ENCODE measurements around the gene CRYBG1. TPM values are rescaled to one million over a fixed set of nuclear protein-coding genes. Genes with fewer than 3 reads are reported as not detected.

CRYBG1 gene
- total and polyA plus RNA-seq, 2 donors (not counting 1 experiment from before 2014, with no cell fraction given), result 9.6 to 47.0 TPM

- Histone ChIP-seq H3K9ac (ENCODE audit: low read length) (no peak overlapping the region), H3K4me1 (ENCODE audit: control insufficient read depth in 2 of 2, insufficient read depth in 2 of 2, low read length in 2 of 2) (no peaks in the 10 kb centered on the region), H3K79me2 (ENCODE audit: control insufficient read depth, insufficient read depth, low read length) (no peaks in the 10 kb centered on the region), H3K27ac (ENCODE audit: low read length in 2 of 2) (no peak overlapping the region), H4K20me1 (ENCODE audit: control insufficient read depth, insufficient read depth, low read length, poor library complexity, severe bottlenecking) (no peaks in the 10 kb centered on the region), H2AFZ (ENCODE audit: insufficient read depth, low read depth, low read length, poor library complexity, severe bottlenecking) (no peak overlapping the region), H3K9me3 (ENCODE audit: control extremely low read depth in 1 of 3, control insufficient read depth in 2 of 3, insufficient read depth in 1 of 3, low read length in 2 of 3) (no peaks in the 10 kb centered on the region), H3K4me3 (ENCODE audit: control extremely low read depth in 1 of 5, extremely low read depth in 1 of 5, insufficient read depth in 1 of 5, low read depth in 2 of 5, low read length in 4 of 5) (no peak overlapping the region), H3K27me3 (replicated peaks in 1 of 4; ENCODE audit: control extremely low read depth in 1 of 4, control insufficient read depth in 3 of 4, insufficient read depth in 4 of 4, low read length in 3 of 4) (no peaks in the 10 kb centered on the region), H3K36me3 (replicated peaks in 1 of 2; ENCODE audit: control extremely low read depth in 1 of 2, control insufficient read depth in 1 of 2, extremely low read depth in 1 of 2, insufficient read depth in 2 of 2, low read length in 1 of 2) (no peaks in the 10 kb centered on the region), H3K4me2 (replicated peaks; ENCODE audit: low read depth, low read length, poor library complexity, severe bottlenecking) (no peak overlapping the region)
- ChIA-PET CTCF (interaction anchor here (0.8 to 1.2 kb wide), 4 partner anchors 9 to 108 kb away, joined by 3 read pairs; no protein-coding TSS in a partner anchor), POLR2A (no interaction called here)
- H3K4me1 Mint-ChIP-seq, result no peaks in the 10 kb centered on the region
- DNase-seq, result no peak
- no peak overlapping the region for H3K27ac Mint-ChIP-seq
- intact Hi-C loops (cut with micrococcal nuclease), result no loop called here
- ATAC-seq (ENCODE audit: low read depth), result no peak
- no peak for TF ChIP-seq EZH2 (IDR thresholded peaks at IDR 0.05; ENCODE audit: borderline replicate concordance, insufficient read depth, low read depth, low read length, poor library complexity, severe bottlenecking)
- TF ChIP-seq CTCF (IDR thresholded peaks at IDR 0.05), result no peak
- no peaks in the 10 kb centered on the region for H3K27me3 Mint-ChIP-seq
- H3K9me3 Mint-ChIP-seq (ENCODE audit: insufficient read depth), result no peaks in the 10 kb centered on the region
- H3K4me3 Mint-ChIP-seq, result no peak overlapping the region
- WGBS (ENCODE audit: insufficient coverage), result 96% methylated on average over 4 of the region's 7 CpGs
Measured at GRCh38 chr6:106458021-106458986, 97.8 kb downstream of the CRYBG1 start.

GRCh38 chr6:106460481-106460880 is 100.0 kb downstream of the CRYBG1 start:
- TF ChIP-seq EZH2 (IDR thresholded peaks at IDR 0.05; ENCODE audit: borderline replicate concordance, insufficient read depth, low read depth, low read length, poor library complexity, severe bottlenecking), result no peak
- no peak for TF ChIP-seq CTCF (IDR thresholded peaks at IDR 0.05)
- ChIA-PET CTCF (interaction anchor here (1.0 to 1.3 kb wide), 2 partner anchors 106 to 519 kb away, joined by 3 to 4 read pairs; no protein-coding TSS in a partner anchor), POLR2A (interaction anchor here (0.5 kb wide), 1 partner anchor 164 kb away, joined by 11 read pairs; no protein-coding TSS in a partner anchor)
- Histone ChIP-seq H3K27me3 (replicated peaks in 1 of 4; ENCODE audit: control extremely low read depth in 1 of 4, control insufficient read depth in 3 of 4, insufficient read depth in 4 of 4, low read length in 3 of 4) (no peaks in the 10 kb centered on the region), H3K9me3 (ENCODE audit: control extremely low read depth in 1 of 3, control insufficient read depth in 2 of 3, insufficient read depth in 1 of 3, low read length in 2 of 3) (no peaks in the 10 kb centered on the region), H3K79me2 (ENCODE audit: control insufficient read depth, insufficient read depth, low read length) (no peaks in the 10 kb centered on the region), H3K4me2 (replicated peaks; ENCODE audit: low read depth, low read length, poor library complexity, severe bottlenecking) (no peak overlapping the region), H3K4me3 (ENCODE audit: control extremely low read depth in 1 of 5, extremely low read depth in 1 of 5, insufficient read depth in 1 of 5, low read depth in 2 of 5, low read length in 4 of 5) (no peak overlapping the region), H2AFZ (ENCODE audit: insufficient read depth, low read depth, low read length, poor library complexity, severe bottlenecking) (no peak overlapping the region), H3K4me1 (ENCODE audit: control insufficient read depth in 2 of 2, insufficient read depth in 2 of 2, low read length in 2 of 2) (no peaks in the 10 kb centered on the region), H4K20me1 (ENCODE audit: control insufficient read depth, insufficient read depth, low read length, poor library complexity, severe bottlenecking) (no peaks in the 10 kb centered on the region), H3K36me3 (replicated peaks in 1 of 2; ENCODE audit: control extremely low read depth in 1 of 2, control insufficient read depth in 1 of 2, extremely low read depth in 1 of 2, insufficient read depth in 2 of 2, low read length in 1 of 2) (no peaks in the 10 kb centered on the region), H3K9ac (ENCODE audit: low read length) (no peak overlapping the region), H3K27ac (ENCODE audit: low read length in 2 of 2) (no peak overlapping the region)
- H3K9me3 Mint-ChIP-seq (ENCODE audit: insufficient read depth), result no peaks in the 10 kb centered on the region
- H3K4me1 Mint-ChIP-seq, result no peaks in the 10 kb centered on the region
- intact Hi-C loops (cut with micrococcal nuclease), result no loop called here
- ATAC-seq (ENCODE audit: low read depth), result no peak
- no peak overlapping the region for H3K4me3 Mint-ChIP-seq
- WGBS (ENCODE audit: insufficient coverage), result no CpG with 5 or more reads among the region's 2 CpGs
- H3K27ac Mint-ChIP-seq, result no peak overlapping the region
- H3K27me3 Mint-ChIP-seq, result no peaks in the 10 kb centered on the region
- DNase-seq, result no peak

Measured in B cell (primary cell).